H1 (cell line): Measurements from ENCODE around the gene EIF3J. TPM values are rescaled to one million over a fixed set of nuclear protein-coding genes. Genes with fewer than 3 reads are reported as not detected.

ENCODE experiments used
- CTCF ChIA-PET: fragments of 300-600 bp; sonication (Branson Sonifier 250); formaldehyde crosslinking; loops from one replicate; lab custom pipeline; 2021; ENCODE audit not compliant: partially characterized antibody; lab: Charles Lee
- POLR2A ChIA-PET: fragments of 300-600 bp; sonication (Branson Sonifier 250); formaldehyde crosslinking; loops from one replicate; lab custom pipeline; 2021; ENCODE audit warnings: inconsistent platforms; ENCODE audit not compliant: partially characterized antibody; lab: Charles Lee
- DNase-seq, 2 experiments: peaks; one replicate each; pipeline versions ENCODE4 v3.0.0 to v3.0.0-alpha.2; 2010 to 2022; ENCODE audit warnings: low spot score in 2 of 2, low read depth in 1 of 2, mixed read lengths in 1 of 2
- FAIRE-seq: peaks from 2 replicates; lab custom pipeline; 2011; peaks lifted over from hg19 to GRCh38; lab: Jason Lieb, UNC
- H2AFZ ChIP-seq: 2 replicates; pipeline ENCODE4 v1.8.1; 2012; ENCODE audit warnings: low read length, inconsistent platforms
- H2AK5ac ChIP-seq: 2 replicates; pipeline ENCODE4 v1.6.1; 2013; ENCODE audit warnings: low read depth, low read length
- H2BK120ac ChIP-seq: replicated peaks from 2 replicates; pipeline ENCODE3; 2013; ENCODE audit warnings: low read depth, low read length, inconsistent platforms
- H2BK12ac ChIP-seq: 2 replicates; pipeline ENCODE4 v1.6.1; 2013; ENCODE audit warnings: low read depth, low read length
- H2BK15ac ChIP-seq: 2 replicates; pipeline ENCODE4 v1.6.1; 2013; ENCODE audit warnings: low read length
- H2BK20ac ChIP-seq: 2 replicates; pipeline ENCODE4 v1.6.1; 2013; ENCODE audit warnings: low read length
- H2BK5ac ChIP-seq: 2 replicates; pipeline ENCODE4 v1.6.1; 2013; ENCODE audit warnings: low read depth, low read length
- H3K14ac ChIP-seq: 2 replicates; pipeline ENCODE4 v1.6.1; 2013; ENCODE audit warnings: inconsistent platforms; ENCODE audit not compliant: insufficient read length
- H3K18ac ChIP-seq: 2 replicates; pipeline ENCODE4 v1.6.1; 2013; ENCODE audit warnings: low read length; ENCODE audit errors: extremely low read depth
- H3K23ac ChIP-seq: 2 replicates; pipeline ENCODE4 v1.6.1; 2013; ENCODE audit warnings: inconsistent platforms; ENCODE audit not compliant: insufficient read length
- H3K23me2 ChIP-seq: 2 replicates; pipeline ENCODE4 v1.6.1; 2013; ENCODE audit warnings: low read depth, low read length
- H3K27ac ChIP-seq: 2 replicates; pipeline ENCODE4 v1.6.1; 2011; ENCODE audit warnings: low read depth, low read length, inconsistent platforms
- H3K27me3 ChIP-seq, 4 experiments: replicated peaks in 1 of 4; 1 replicate in 1 of 4; 2 replicates in 3 of 4; pipeline versions ENCODE4 v1.6.1 to v1.8.1; 2011 to 2013; ENCODE audit warnings: low read length in 3 of 4, mild to moderate bottlenecking in 3 of 4, inconsistent platforms in 2 of 4, mixed read lengths in 2 of 4, moderate library complexity in 1 of 4; ENCODE audit not compliant: control insufficient read depth in 3 of 4, insufficient read depth in 3 of 4; ENCODE audit errors: extremely low read depth in 1 of 4
- H3K36me3 ChIP-seq, 4 experiments: 2 replicates each; pipeline versions ENCODE4 v1.6.1 to v1.8.1; 2011 to 2013; ENCODE audit warnings: mild to moderate bottlenecking in 4 of 4, low read length in 3 of 4, moderate library complexity in 2 of 4, control low read depth in 1 of 4, inconsistent platforms in 1 of 4; ENCODE audit not compliant: insufficient read depth in 4 of 4, control insufficient read depth in 2 of 4
- H3K4ac ChIP-seq: replicated peaks from 2 replicates; pipeline ENCODE3; 2013; ENCODE audit warnings: low read length, low read depth, mixed read lengths, inconsistent platforms; ENCODE audit not compliant: insufficient read length
- H3K4me1 ChIP-seq, 4 experiments: replicated peaks in 1 of 4; 1 replicate in 1 of 4; 2 replicates in 3 of 4; pipeline versions ENCODE4 v1.6.1 to v1.8.1; 2011 to 2013; ENCODE audit warnings: low read length in 3 of 4, inconsistent platforms in 2 of 4, mixed read lengths in 1 of 4; ENCODE audit not compliant: insufficient read depth in 4 of 4, control insufficient read depth in 3 of 4
- H3K4me2 ChIP-seq, 2 experiments: 2 replicates each; pipeline versions ENCODE4 v1.6.1 to v1.8.1; 2011 to 2013; ENCODE audit warnings: low read depth in 2 of 2, low read length in 2 of 2, control low read depth in 1 of 2, inconsistent platforms in 1 of 2, mild to moderate bottlenecking in 1 of 2; ENCODE audit not compliant: insufficient read depth in 1 of 2
- H3K4me3 ChIP-seq, 4 experiments: fragments of 200-600, 300-600 bp in 1 of 4; sonication (generic), shearing (Covaris generic), sonication (Bioruptor Twin) in 1 of 4; 2 replicates each; pipeline versions ENCODE4 v1.5.1 to v1.8.1; 2011 to 2016; ENCODE audit warnings: low read length in 4 of 4, low read depth in 3 of 4, control low read depth in 2 of 4, inconsistent platforms in 2 of 4, mild to moderate bottlenecking in 2 of 4, mixed read lengths in 1 of 4, moderate library complexity in 1 of 4; ENCODE audit not compliant: insufficient read depth in 2 of 4; ENCODE audit errors: extremely low read depth in 1 of 4
- H3K56ac ChIP-seq: replicated peaks from 2 replicates; pipeline ENCODE3; 2013; ENCODE audit warnings: low read depth, mild to moderate bottlenecking, mixed read lengths, low read length, inconsistent platforms; ENCODE audit not compliant: insufficient read length
- H3K79me1 ChIP-seq: 2 replicates; pipeline ENCODE4 v1.6.1; 2013; ENCODE audit warnings: low read depth, low read length, control low read depth
- H3K79me2 ChIP-seq, 2 experiments: 2 replicates each; pipeline versions ENCODE4 v1.6.1 to v1.8.1; 2012 to 2013; ENCODE audit warnings: low read length in 2 of 2, mild to moderate bottlenecking in 2 of 2, inconsistent platforms in 1 of 2; ENCODE audit not compliant: insufficient read depth in 2 of 2, control insufficient read depth in 1 of 2
- H3K9ac ChIP-seq, 4 experiments: replicated peaks in 1 of 4; 1 replicate in 1 of 4; 2 replicates in 3 of 4; pipeline versions ENCODE4 v1.6.1 to v1.8.1; 2011 to 2013; ENCODE audit warnings: low read depth in 3 of 4, low read length in 3 of 4, control low read depth in 2 of 4, mild to moderate bottlenecking in 2 of 4, moderate library complexity in 2 of 4, inconsistent platforms in 1 of 4; ENCODE audit errors: extremely low read depth in 1 of 4
- H3K9me3 ChIP-seq, 2 experiments: 2 replicates each; pipeline versions ENCODE4 v1.6.1 to v1.8.1; 2012 to 2013; ENCODE audit warnings: mild to moderate bottlenecking in 2 of 2, moderate library complexity in 2 of 2, control low read depth in 1 of 2, inconsistent platforms in 1 of 2, low read depth in 1 of 2, low read length in 1 of 2, mixed read lengths in 1 of 2; ENCODE audit not compliant: insufficient read depth in 2 of 2
- H4K20me1 ChIP-seq, 2 experiments: replicated peaks in 1 of 2; 2 replicates each; pipeline versions ENCODE3 to v1.8.1; 2011 to 2013; ENCODE audit warnings: inconsistent platforms in 2 of 2, low read length in 2 of 2, mild to moderate bottlenecking in 1 of 2; ENCODE audit not compliant: insufficient read depth in 2 of 2, control insufficient read depth in 1 of 2
- H4K5ac ChIP-seq: 2 replicates; pipeline ENCODE4 v1.6.1; 2013; ENCODE audit warnings: low read length, low read depth, mixed read lengths, inconsistent platforms; ENCODE audit not compliant: insufficient read length
- H4K8ac ChIP-seq: 2 replicates; pipeline ENCODE4 v1.8.0; 2013; ENCODE audit warnings: mild to moderate bottlenecking, moderate library complexity, low read length, inconsistent platforms; ENCODE audit not compliant: insufficient read depth; ENCODE audit errors: extremely low read depth
- H4K91ac ChIP-seq: replicated peaks from 2 replicates; pipeline ENCODE3; 2013; ENCODE audit warnings: low read length, mixed read lengths, inconsistent platforms; ENCODE audit not compliant: insufficient read length
- RAD21 ChIP-seq, 2 experiments: IDR thresholded peaks in 1 of 2; conservative IDR thresholded peaks in 1 of 2; 2 replicates each; pipeline ENCODE4 v1.6.1; 2011; ENCODE audit warnings: low read depth in 2 of 2, low read length in 2 of 2, improper control_type of control experiment in 1 of 2, inconsistent platforms in 1 of 2, mild to moderate bottlenecking in 1 of 2, moderate library complexity in 1 of 2
- SP1 ChIP-seq: IDR thresholded peaks from 2 replicates; pipeline ENCODE4 v1.6.1; 2011; ENCODE audit warnings: low read depth, low read length
- WGBS, 2 experiments: shearing (Covaris generic) in 1 of 2; methylation state at CpG; one replicate each; pipeline versions ENCODE4 v1.1.6 to v1.1.7; 2013 to 2015; ENCODE audit warnings: low lambda C conversion rate in 2 of 2, mixed read lengths in 2 of 2, inconsistent platforms in 1 of 2, low coverage in 1 of 2, missing lambda C conversion rate in 1 of 2; ENCODE audit not compliant: insufficient replicate concordance in 2 of 2, insufficient coverage in 1 of 2, insufficient read length in 1 of 2; ENCODE audit errors: extremely low coverage in 1 of 2, missing lambda C conversion rate in 1 of 2; 5-methylcytosine and 5-hydroxymethylcytosine counted together
- polyA plus RNA-seq, 7 experiments: library from polyadenylated mRNA; depleted of rRNA in 3 of 7; stranded (reverse) in 5 of 7; unstranded in 2 of 7; fragments of >200 nt in 5 of 7; fragments of 200-250 nt in 2 of 7; gene quantifications; 1 replicate in 5 of 7; 2 replicates in 1 of 7; 4 replicates in 1 of 7; pipeline versions ENCODE4 v1.2.1 to v1.2.3, GENCODE V29; 2011 to 2013; ENCODE audit warnings: missing spikeins in 2 of 7, mixed read lengths in 2 of 7
- total RNA-seq: library from RNA; stranded (reverse); fragmentation: NEBNext Ultra II Directional; extraction: Animal tissue kit (Norgen Biotek cat#: 25700); gene quantifications from 2 replicates; pipeline ENCODE4 v1.2.1, GENCODE V29; 2021

EIF3J gene
- total and polyA plus RNA-seq, 2 of the 8 experiments (the other 6 are each of a cell fraction or from before 2014, with no cell fraction given) = 26.8 to 119 TPM

DNA sequence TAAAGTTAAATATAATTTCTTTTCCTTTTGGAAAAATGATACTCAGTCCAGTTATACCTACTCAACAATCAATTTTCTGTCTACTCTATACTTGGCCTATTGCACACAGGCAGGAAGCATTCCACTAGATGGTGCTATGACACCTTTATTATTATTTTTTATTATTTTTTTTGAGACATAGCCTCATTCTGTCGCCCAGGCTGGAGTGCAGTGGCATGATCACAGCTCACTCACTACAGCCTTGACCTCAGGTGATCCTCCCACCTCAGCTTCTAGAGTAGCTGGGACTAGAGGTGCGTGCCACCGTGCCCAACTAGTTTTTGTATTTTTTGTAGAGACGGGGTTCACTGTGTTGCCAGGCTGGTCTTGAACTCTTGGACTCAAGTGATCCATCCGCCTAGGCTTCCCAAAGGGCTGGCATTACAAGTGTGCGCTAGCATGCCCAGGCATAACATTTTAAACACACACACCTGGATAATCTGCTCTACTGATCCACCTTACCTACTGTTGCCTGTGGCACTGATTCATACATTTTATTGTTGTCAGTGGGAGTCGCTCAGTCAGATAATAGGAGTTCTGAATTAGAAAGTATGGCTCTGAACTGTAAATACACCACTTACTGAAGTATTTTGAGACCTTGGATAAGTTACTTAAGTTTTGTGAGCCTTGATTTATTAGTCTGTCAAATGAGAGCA is 56.2 kb downstream of the EIF3J start:
- no peak overlapping the region for H4K91ac ChIP-seq

More for the DNA sequence above, 56.2 kb downstream of the EIF3J start:
- no peak overlapping the region for H2BK120ac ChIP-seq
- ChIA-PET POLR2A (no interaction called here), CTCF (interaction anchor here (0.7 to 1.6 kb wide), 5 partner anchors 9 to 79 kb away, joined by 3 to 5 read pairs (median 4); no protein-coding TSS in a partner anchor)
- H3K23ac ChIP-seq = no peak overlapping the region
- no peak overlapping the region for H3K27ac ChIP-seq
- H3K9me3 ChIP-seq = no peaks in the 10 kb centered on the region
- H3K79me2 ChIP-seq = no peaks in the 10 kb centered on the region
- H3K14ac ChIP-seq = no peak overlapping the region
- H4K5ac ChIP-seq = no peak overlapping the region
- H2BK15ac ChIP-seq = no peak overlapping the region
- H3K27me3 ChIP-seq = no peaks in the 10 kb centered on the region
- no peaks in the 10 kb centered on the region for H3K79me1 ChIP-seq
- H3K4me2 ChIP-seq = no peak overlapping the region
- H3K18ac ChIP-seq = no peak overlapping the region
- H2BK12ac ChIP-seq = no peak overlapping the region
- TF ChIP-seq RAD21 (IDR thresholded peaks at IDR 0.05 in 1 of 2, conservative IDR thresholded peaks at IDR 0.05 in 1 of 2; ENCODE audit: low read depth in 2 of 2, low read length in 2 of 2) (0 out of 4 replicates have a peak, but pooled peaks of 1 of the 2 experiments have one; percentile 17), SP1 (no peak)
- WGBS, 2 experiments = 84% methylated on average over 7 of the region's 7 CpGs; no CpG with 5 or more reads in 1 of the 2 experiments
- H2AK5ac ChIP-seq = no peak overlapping the region
- peaks cover 0 to 1% of the 10 kb centered on the region in 2 experiments for H4K20me1 ChIP-seq
- no peak overlapping the region for H2BK5ac ChIP-seq
- H2AFZ ChIP-seq = no peak overlapping the region
- no peak overlapping the region for H3K4ac ChIP-seq
- no peak overlapping the region for H3K4me3 ChIP-seq
- FAIRE-seq (no peak), DNase-seq (no peak)
- H3K36me3 ChIP-seq = peaks cover 12 to 60% (median 33%) of the 10 kb centered on the region in 4 experiments; a peak in 7 of 8 replicates
- no peaks in the 10 kb centered on the region for H3K4me1 ChIP-seq
- no peak overlapping the region for H3K9ac ChIP-seq
- no peaks in the 10 kb centered on the region for H3K23me2 ChIP-seq
- H2BK20ac ChIP-seq = no peak overlapping the region
- H3K56ac ChIP-seq = no peak overlapping the region
- H4K8ac ChIP-seq = no peak overlapping the region
